GM12872 (cell line): Measurements from ENCODE around the gene ISOC2.

Source experiments
- TF ChIP-seq, protein P1 (sequence below): IDR thresholded peaks from 3 replicates; pipeline ENCODE4 v1.5.1; 2011; ENCODE audit warnings: low read depth, mild to moderate bottlenecking, low read length, moderate library complexity; ENCODE audit not compliant: insufficient read depth

Gene ISOC2

GRCh38 chr19:55432241-55432959 lies 29.0 kb downstream of the ISOC2 start:
- TF ChIP-seq, protein P1, sequence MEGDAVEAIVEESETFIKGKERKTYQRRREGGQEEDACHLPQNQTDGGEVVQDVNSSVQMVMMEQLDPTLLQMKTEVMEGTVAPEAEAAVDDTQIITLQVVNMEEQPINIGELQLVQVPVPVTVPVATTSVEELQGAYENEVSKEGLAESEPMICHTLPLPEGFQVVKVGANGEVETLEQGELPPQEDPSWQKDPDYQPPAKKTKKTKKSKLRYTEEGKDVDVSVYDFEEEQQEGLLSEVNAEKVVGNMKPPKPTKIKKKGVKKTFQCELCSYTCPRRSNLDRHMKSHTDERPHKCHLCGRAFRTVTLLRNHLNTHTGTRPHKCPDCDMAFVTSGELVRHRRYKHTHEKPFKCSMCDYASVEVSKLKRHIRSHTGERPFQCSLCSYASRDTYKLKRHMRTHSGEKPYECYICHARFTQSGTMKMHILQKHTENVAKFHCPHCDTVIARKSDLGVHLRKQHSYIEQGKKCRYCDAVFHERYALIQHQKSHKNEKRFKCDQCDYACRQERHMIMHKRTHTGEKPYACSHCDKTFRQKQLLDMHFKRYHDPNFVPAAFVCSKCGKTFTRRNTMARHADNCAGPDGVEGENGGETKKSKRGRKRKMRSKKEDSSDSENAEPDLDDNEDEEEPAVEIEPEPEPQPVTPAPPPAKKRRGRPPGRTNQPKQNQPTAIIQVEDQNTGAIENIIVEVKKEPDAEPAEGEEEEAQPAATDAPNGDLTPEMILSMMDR, result no peak

GRCh38 chr19:55431183-55431582 lies 30.3 kb downstream of the ISOC2 start:
- TF ChIP-seq, protein P1, result no peak

GRCh38 chr19:55426042-55426441 lies 35.4 kb downstream of the ISOC2 start:
- TF ChIP-seq, protein P1, result no peak

DNA sequence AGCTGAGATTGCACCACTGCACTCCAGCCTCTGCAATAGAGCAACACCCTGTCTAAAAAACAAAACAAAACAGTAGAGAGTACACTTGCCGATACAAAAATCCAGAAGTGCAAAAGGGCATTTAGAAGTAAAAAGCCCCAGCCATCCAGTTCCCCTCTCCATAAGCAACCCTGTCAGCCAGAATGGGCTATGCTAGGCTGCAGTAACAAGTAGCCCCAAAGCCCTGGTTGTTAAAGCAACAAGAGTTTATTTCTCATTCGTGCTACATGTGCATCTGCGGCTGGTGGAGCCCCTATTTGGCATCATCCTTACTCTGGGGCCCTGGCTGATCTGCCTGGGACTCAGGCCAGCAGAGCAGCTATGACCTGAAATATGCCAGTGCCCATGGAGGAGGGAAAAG lies 36.9 kb downstream of the ISOC2 start:
- TF ChIP-seq, protein P1, result no peak

DNA sequence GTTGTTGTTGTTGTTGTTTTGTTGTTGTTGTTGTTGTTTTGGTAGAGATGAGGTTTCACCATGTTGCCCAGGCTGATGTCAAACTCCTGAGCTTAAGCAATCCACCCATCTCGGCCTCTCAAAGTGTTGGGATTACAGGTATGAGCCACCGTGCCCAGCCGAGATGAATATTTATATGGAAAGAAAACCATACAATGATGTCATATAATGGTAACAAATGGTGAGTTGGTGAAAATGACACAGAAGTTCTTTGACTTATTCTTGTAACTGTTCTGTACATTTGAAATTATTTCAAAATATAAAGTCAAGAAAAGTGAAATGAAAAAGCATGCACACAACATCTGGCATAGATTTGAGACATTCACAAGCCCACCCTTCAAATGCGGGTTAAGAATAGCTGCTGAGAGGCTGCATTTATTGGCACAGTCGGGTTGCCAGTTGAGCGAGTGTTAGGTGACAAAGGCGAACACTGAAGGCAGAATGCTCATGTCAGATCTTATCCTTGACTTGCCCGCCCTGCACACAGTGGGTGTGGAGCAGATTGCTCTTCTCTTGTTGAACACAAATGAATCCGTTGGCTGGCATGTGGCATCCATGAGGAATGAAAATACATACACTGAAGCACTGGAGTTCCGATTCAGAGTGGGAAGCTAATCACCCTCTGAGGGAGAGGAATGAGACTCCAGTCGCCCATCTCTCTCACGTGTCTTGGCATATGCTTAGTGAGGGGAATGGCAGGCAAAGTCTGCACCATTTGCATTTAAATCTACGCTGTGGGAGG lies 38.0 kb downstream of the ISOC2 start:
- TF ChIP-seq, protein P1, result no peak

- TF ChIP-seq, protein P1, result no peak
Measured at GRCh38 chr19:55419624-55420236, 41.7 kb downstream of the ISOC2 start.

GRCh38 chr19:55419103-55419502 lies 42.3 kb downstream of the ISOC2 start:
- TF ChIP-seq, protein P1, result no peak
